Pancreas (tissue), 10 donors: Measurements from ENCODE around the gene TSHZ2. TPM values are rescaled to one million over a fixed set of nuclear protein-coding genes. Genes with fewer than 3 reads are reported as not detected.

Experiments used
- ATAC-seq, 4 donors: fragments of 200-7000 bp; cut with Tn5 transposase; one replicate each; pipeline versions ENCODE4 v1.8.0 to v1.9.1; 2020; ENCODE audit warnings: mild to moderate bottlenecking in 4 of 4, moderate library complexity in 4 of 4
- DNase-seq, 6 donors: peaks; one replicate each; pipeline ENCODE4 v3.0.0-alpha.2; 2020
- FAIRE-seq: peaks from 2 replicates; lab custom pipeline; 2012; peaks lifted over from hg19 to GRCh38; lab: Jason Lieb, UNC
- H3K27ac ChIP-seq, 4 donors: fragments of 200-600 bp; sonication (generic); 1 replicate in 3 of 4; 2 replicates in 1 of 4; pipeline versions ENCODE4 v1.5.0 to v1.8.0; 2020
- H3K27me3 ChIP-seq, 4 donors: fragments of 200-600 bp; one replicate each; pipeline ENCODE4 v1.8.0; 2021
- H3K36me3 ChIP-seq, 3 donors: fragments of 200-600 bp; sonication (generic) in 1 of 3; one replicate each; pipeline versions ENCODE4 v1.5.0 to v1.8.0; 2020 to 2021
- H3K4me1 ChIP-seq, 3 donors: fragments of 200-600 bp; one replicate each; pipeline ENCODE4 v1.8.0; 2021
- H3K4me3 ChIP-seq, 4 donors: fragments of 200-600 bp; sonication (generic) in 2 of 4; one replicate each; pipeline versions ENCODE4 v1.5.0 to v1.8.0; 2020 to 2021
- H3K9me3 ChIP-seq, 4 donors: fragments of 200-600 bp; one replicate each; pipeline ENCODE4 v1.8.0; 2021
- CTCF ChIP-seq, 4 donors: fragments of 200-600 bp; sonication (generic) in 3 of 4; IDR thresholded peaks; one replicate each; pipeline versions ENCODE4 v1.5.0 to v1.8.0; 2021; ENCODE audit warnings: antibody characterized with exemption in 4 of 4
- WGBS, 2 donors: extraction: QIAGEN DNeasy Blood & Tissue Kit; methylation state at CpG; one replicate each; pipeline ENCODE4 v1.1.7; 2013; 5-methylcytosine and 5-hydroxymethylcytosine counted together
- intact Hi-C, 3 donors: fragments of 100-400 bp; cut with DNase I; formaldehyde crosslinking; loops; one replicate each; pipeline versions ENCODE4 v1.11.1 to v1.14.2; 2022
- polyA plus RNA-seq, 2 donors: library from polyadenylated mRNA; stranded (reverse); fragments of 200-250 nt; gene quantifications; one replicate each; pipeline ENCODE4 v1.2.3, GENCODE V29; 2013
- total RNA-seq, 6 donors: library from RNA; stranded (reverse); fragmentation: NEBNext Ultra II Directional in 4 of 6; extraction: Animal tissue kit (Norgen Biotek cat#: 25700) in 4 of 6; gene quantifications; one replicate each; pipeline versions ENCODE4 v1.2.1 to v1.2.4, GENCODE V29; 2021 to 2023
- donor health status: healthy with polysubstance abuse.
- donor health status: DM: no; HTN: no; CAD: no; lungs with moderate emphysema.
- donor health status: DM: no; HTN: no; CAD: no.
- donor health status: control.
- donor health status: control.
- donor health status: Bipolar disorder and iron deficiency.
- donor health status: DM: yes; HTN: yes; CAD: no.
- donor health status: DM: no; HTN: no; CAD: no.
- donor health status: DM: no; HTN: no; CAD: no.
- donor health status: DM: yes; HTN: yes; CAD: no.

Gene TSHZ2
- total and polyA plus RNA-seq, 8 donors, result 2.2 to 23.5 (median 4.5) TPM

- no peaks in the 10 kb centered on the region for H3K36me3 ChIP-seq
- H3K9me3 ChIP-seq, result no peaks in the 10 kb centered on the region
- H3K27ac ChIP-seq, result no peak overlapping the region
- no peak for TF ChIP-seq CTCF (IDR thresholded peaks at IDR 0.05)
- ATAC-seq (no peak), FAIRE-seq (no peak), DNase-seq (no peak)
- H3K27me3 ChIP-seq, result no peaks in the 10 kb centered on the region
- H3K4me1 ChIP-seq, result no peaks in the 10 kb centered on the region
- H3K4me3 ChIP-seq, result no peak overlapping the region
- WGBS, 2 donors, result 88 to 95% methylated on average over 10 of the region's 10 CpGs
- intact Hi-C loops, result no loop called here
These were observed 174.2 kb downstream of the TSHZ2 start for GRCh38 chr20:53146201-53146891.

- Histone ChIP-seq H3K4me3 (no peak overlapping the region), H3K4me1 (no peaks in the 10 kb centered on the region), H3K27ac (no peak overlapping the region), H3K36me3 (no peaks in the 10 kb centered on the region), H3K27me3 (no peaks in the 10 kb centered on the region), H3K9me3 (no peaks in the 10 kb centered on the region)
- DNase-seq (no peak), FAIRE-seq (no peak), ATAC-seq (no peak)
- no peak for TF ChIP-seq CTCF (IDR thresholded peaks at IDR 0.05)
- WGBS, 2 donors, result 44 to 45% methylated on average over 3 of the region's 3 CpGs
- intact Hi-C loops, result no loop called here
These were observed 176.6 kb downstream of the TSHZ2 start for GRCh38 chr20:53148771-53149147.

GRCh38 chr20:53149148-53149889 lies 177.2 kb downstream of the TSHZ2 start:
- H3K27ac ChIP-seq, result no peak overlapping the region
- no peak for ATAC-seq
- H3K4me3 ChIP-seq, result no peak overlapping the region

GRCh38 chr20:53149890-53150205 lies 177.7 kb downstream of the TSHZ2 start:
- Histone ChIP-seq H3K27ac (no peak overlapping the region), H3K27me3 (no peaks in the 10 kb centered on the region), H3K4me1 (no peaks in the 10 kb centered on the region), H3K36me3 (no peaks in the 10 kb centered on the region), H3K4me3 (no peak overlapping the region), H3K9me3 (no peaks in the 10 kb centered on the region)
- intact Hi-C loops, result no loop called here
- no peak for DNase-seq
- no peak for TF ChIP-seq CTCF (IDR thresholded peaks at IDR 0.05)
- no peak for FAIRE-seq
- 71 to 76% methylated on average over 4 of the region's 4 CpGs for WGBS, 2 donors
- peak in 2 of 4 donors; percentile 12 to 18 for ATAC-seq

More at GRCh38 chr20:53149148-53149889, 177.2 kb downstream of the TSHZ2 start:
- no peaks in the 10 kb centered on the region for H3K9me3 ChIP-seq
- intact Hi-C loops, result no loop called here
- DNase-seq (no peak), FAIRE-seq (no peak)
- 56 to 62% methylated on average over 7 of the region's 7 CpGs for WGBS, 2 donors
- H3K4me1 ChIP-seq, result no peaks in the 10 kb centered on the region
- no peaks in the 10 kb centered on the region for H3K27me3 ChIP-seq
- TF ChIP-seq CTCF (IDR thresholded peaks at IDR 0.05), result no peak
- H3K36me3 ChIP-seq, result no peaks in the 10 kb centered on the region

- FAIRE-seq (no peak), DNase-seq (no peak), ATAC-seq (no peak)
- Histone ChIP-seq H3K9me3 (no peaks in the 10 kb centered on the region), H3K27me3 (no peaks in the 10 kb centered on the region), H3K4me3 (no peak overlapping the region), H3K36me3 (no peaks in the 10 kb centered on the region), H3K27ac (no peak overlapping the region), H3K4me1 (no peaks in the 10 kb centered on the region)
- no peak for TF ChIP-seq CTCF (IDR thresholded peaks at IDR 0.05)
- intact Hi-C loops, result no loop called here
- WGBS, 2 donors, result 84 to 100% methylated on average over 1 of the region's 1 CpG
These were observed 178.4 kb downstream of the TSHZ2 start for GRCh38 chr20:53150532-53150931.
